ENCODE data around the gene PPP2R5C. TPM values are rescaled to one million over a fixed set of nuclear protein-coding genes. Genes with fewer than 3 reads are reported as not detected.

PPP2R5C gene
- total RNA-seq, 1 donor from 2014 or later = 71.5 TPM

GRCh38 chr14:101758913-101759593 lies 2.5 kb upstream of the PPP2R5C start:
- no peak overlapping the region for H3K4me3 Mint-ChIP-seq (ENCODE audit: unreplicated experiment)
- DNase-seq (ENCODE audit: low spot score) = no peak
- H3K4me1 Mint-ChIP-seq (ENCODE audit: unreplicated experiment) = peaks cover 9% of the 10 kb centered on the region
- peaks cover 15% of the 10 kb centered on the region for H3K36me3 Mint-ChIP-seq (ENCODE audit: low read depth, unreplicated experiment)
- H3K27ac Mint-ChIP-seq (ENCODE audit: unreplicated experiment) = no peak overlapping the region
- H3K27me3 Mint-ChIP-seq (ENCODE audit: unreplicated experiment) = peaks cover 10% of the 10 kb centered on the region
- no peak for TF ChIP-seq CTCF (IDR thresholded peaks at IDR 0.05; ENCODE audit: unreplicated experiment)
- H3K9me3 Mint-ChIP-seq (ENCODE audit: unreplicated experiment) = no peaks in the 10 kb centered on the region

GRCh38 chr14:101760138-101761011 lies 1.1 kb upstream of the PPP2R5C start:
- TF ChIP-seq CTCF (IDR thresholded peaks at IDR 0.05; ENCODE audit: unreplicated experiment) = no peak
- Mint-ChIP-seq H3K36me3 (ENCODE audit: low read depth, unreplicated experiment) (peaks cover 15% of the 10 kb centered on the region), H3K4me3 (ENCODE audit: unreplicated experiment) (peak overlapping the region; percentile 51), H3K27ac (ENCODE audit: unreplicated experiment) (no peak overlapping the region), H3K9me3 (ENCODE audit: unreplicated experiment) (no peaks in the 10 kb centered on the region), H3K4me1 (ENCODE audit: unreplicated experiment) (peaks cover 9% of the 10 kb centered on the region), H3K27me3 (ENCODE audit: unreplicated experiment) (peaks cover 10% of the 10 kb centered on the region)
- DNase-seq (ENCODE audit: low spot score) = peak; percentile 96

- H3K36me3 Mint-ChIP-seq (ENCODE audit: low read depth, unreplicated experiment) = peaks cover 10% of the 10 kb centered on the region
Observed at GRCh38 chr14:101761881-101762529, 496 bp downstream of the PPP2R5C start.

GRCh38 chr14:101762530-101763101 lies 1.1 kb downstream of the PPP2R5C start:
- DNase-seq (ENCODE audit: low spot score) = no peak
- Mint-ChIP-seq H3K27ac (ENCODE audit: unreplicated experiment) (no peak overlapping the region), H3K9me3 (ENCODE audit: unreplicated experiment) (no peaks in the 10 kb centered on the region), H3K4me1 (ENCODE audit: unreplicated experiment) (peaks cover 9% of the 10 kb centered on the region), H3K36me3 (ENCODE audit: low read depth, unreplicated experiment) (peaks cover 10% of the 10 kb centered on the region), H3K4me3 (ENCODE audit: unreplicated experiment) (peak overlapping the region; percentile 96), H3K27me3 (ENCODE audit: unreplicated experiment) (peaks cover 7% of the 10 kb centered on the region)
- TF ChIP-seq CTCF (IDR thresholded peaks at IDR 0.05; ENCODE audit: unreplicated experiment) = no peak

More at GRCh38 chr14:101761881-101762529, 496 bp downstream of the PPP2R5C start:
- TF ChIP-seq CTCF (IDR thresholded peaks at IDR 0.05; ENCODE audit: unreplicated experiment) = no peak
- Mint-ChIP-seq H3K27ac (ENCODE audit: unreplicated experiment) (no peak overlapping the region), H3K27me3 (ENCODE audit: unreplicated experiment) (peaks cover 7% of the 10 kb centered on the region), H3K4me3 (ENCODE audit: unreplicated experiment) (peak overlapping the region; percentile 96), H3K4me1 (ENCODE audit: unreplicated experiment) (peaks cover 9% of the 10 kb centered on the region), H3K9me3 (ENCODE audit: unreplicated experiment) (no peaks in the 10 kb centered on the region)
- peak; percentile 36 for DNase-seq (ENCODE audit: low spot score)
